Measurements from ENCODE around the gene PRKACA. TPM values are rescaled to one million over a fixed set of nuclear protein-coding genes. Genes with fewer than 3 reads are reported as not detected.
A peak's percentile ranks its signal among the peaks of the same experiment; 100 is the strongest.

PRKACA gene
- total RNA-seq, 4 donors from 2014 or later = 45.9 to 53.7 (median 49.2) TPM

DNA sequence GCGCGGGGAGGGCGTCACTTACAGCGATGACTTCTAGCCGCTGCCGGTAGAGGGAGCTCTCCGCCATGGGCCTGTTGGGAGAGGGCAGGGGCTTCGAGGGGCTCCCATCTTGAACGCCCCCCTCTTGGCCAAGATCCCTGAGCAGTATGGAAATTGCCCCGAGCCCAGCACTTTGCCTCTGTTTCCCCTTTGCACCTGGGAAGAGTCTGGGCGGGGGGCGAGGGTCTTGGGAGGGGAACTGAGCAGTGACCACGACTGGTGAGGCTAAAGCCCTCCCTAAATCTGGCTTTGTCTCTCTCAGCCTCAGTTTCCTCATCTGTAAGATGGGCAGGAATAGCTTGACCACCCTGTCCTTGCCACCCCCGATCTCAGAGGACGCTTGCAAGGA lies 58.5 kb downstream of the PRKACA start:
- DNase-seq (ENCODE audit: low spot score in 2 of 2) = peak in 1 of 2 donors; percentile 80
- TF ChIP-seq CTCF (IDR thresholded peaks at IDR 0.05) = no peak
- TF ChIP-seq POLR2A (IDR thresholded peaks at IDR 0.05) = no peak
- WGBS, 2 donors = 18 to 22% methylated on average over 15 of the region's 15 CpGs
- no peak overlapping the region for H3K4me3 ChIP-seq (ENCODE audit: low read depth, poor library complexity, severe bottlenecking)
- intact Hi-C loops (cut with DNase I; ENCODE audit: low total_unique reads) = loop anchor here (10.0 kb wide), 1 partner anchor 94 kb away; no protein-coding TSS in a partner anchor

DNA sequence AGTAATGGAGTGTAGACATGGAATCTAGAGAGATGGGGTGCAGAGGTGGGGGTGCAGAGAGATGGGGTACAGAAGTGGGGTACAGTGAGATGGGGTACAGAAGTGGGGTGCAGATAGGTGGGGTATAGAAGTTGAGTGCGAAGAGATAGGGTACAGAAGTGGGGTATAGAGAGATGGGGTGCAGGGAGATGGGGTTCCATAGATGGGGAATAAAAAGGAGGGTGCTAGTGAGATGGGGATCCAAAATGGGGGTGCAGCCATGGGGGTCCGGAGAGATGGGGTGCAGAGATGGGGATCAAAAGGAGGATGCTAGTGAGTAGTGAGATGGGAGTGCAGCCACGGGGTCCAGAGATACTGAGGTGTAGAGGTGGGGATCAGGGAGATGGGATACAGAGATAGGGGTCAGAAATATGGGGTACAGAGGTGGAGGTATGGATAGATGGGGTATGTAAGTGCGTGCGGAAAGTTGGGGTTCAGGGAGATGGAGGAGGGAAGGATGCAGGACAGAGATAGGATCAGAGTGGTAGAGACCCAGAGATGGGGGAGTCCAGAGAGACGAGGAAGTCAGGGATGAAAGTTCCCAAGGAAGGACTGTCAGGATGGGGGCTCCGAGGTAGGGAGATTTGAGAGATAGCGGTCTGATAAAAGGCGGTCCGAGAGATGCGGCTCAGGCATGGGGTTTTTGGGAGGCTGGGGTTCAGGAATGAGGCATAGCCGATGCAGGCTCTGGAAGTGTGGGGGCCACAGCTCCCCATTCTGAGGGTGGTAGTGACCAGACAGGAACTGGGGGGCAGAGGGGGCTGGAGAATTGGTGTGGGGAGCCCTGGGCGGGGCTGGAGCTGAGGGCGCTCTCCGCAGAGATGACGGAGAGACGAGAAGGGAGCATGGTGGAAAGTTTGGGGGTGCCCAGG lies 59.1 kb downstream of the PRKACA start:
- intact Hi-C loops (cut with DNase I; ENCODE audit: low total_unique reads) = loop anchor here (10.0 kb wide), 1 partner anchor 94 kb away; no protein-coding TSS in a partner anchor
- peak in 1 of 2 donors; percentile 74 for DNase-seq (ENCODE audit: low spot score in 2 of 2)
- WGBS, 2 donors = 18% methylated on average over 17 of the region's 17 CpGs
- H3K4me3 ChIP-seq (ENCODE audit: low read depth, poor library complexity, severe bottlenecking) = no peak overlapping the region
- TF ChIP-seq POLR2A (IDR thresholded peaks at IDR 0.05) (no peak), CTCF (IDR thresholded peaks at IDR 0.05) (no peak)

GRCh38 chr19:14056741-14057356 lies 60.7 kb downstream of the PRKACA start:
- TF ChIP-seq CTCF (IDR thresholded peaks at IDR 0.05) (no peak), POLR2A (IDR thresholded peaks at IDR 0.05) (no peak)
- H3K4me3 ChIP-seq (ENCODE audit: low read depth, poor library complexity, severe bottlenecking) = no peak overlapping the region
- DNase-seq (ENCODE audit: low spot score in 2 of 2) = no peak
- intact Hi-C loops (cut with DNase I; ENCODE audit: low total_unique reads) = loop anchor here (10.0 kb wide), 1 partner anchor 92 kb away; no protein-coding TSS in a partner anchor
- WGBS, 2 donors = 29 to 44% methylated on average over 14 to 18 of the region's 19 CpGs

- DNase-seq (ENCODE audit: low spot score in 2 of 2) = no peak
- no peak for TF ChIP-seq CTCF (IDR thresholded peaks at IDR 0.05)
- no peak for TF ChIP-seq POLR2A (IDR thresholded peaks at IDR 0.05)
- H3K4me3 ChIP-seq (ENCODE audit: low read depth, poor library complexity, severe bottlenecking) = no peak overlapping the region
- intact Hi-C loops (cut with DNase I; ENCODE audit: low total_unique reads) = loop anchor here (10.0 kb wide), 1 partner anchor 91 kb away; no protein-coding TSS in a partner anchor
- 94 to 98% methylated on average over 8 to 10 of the region's 10 CpGs for WGBS, 2 donors
Observed at GRCh38 chr19:14056069-14056666, 61.4 kb downstream of the PRKACA start.

DNA sequence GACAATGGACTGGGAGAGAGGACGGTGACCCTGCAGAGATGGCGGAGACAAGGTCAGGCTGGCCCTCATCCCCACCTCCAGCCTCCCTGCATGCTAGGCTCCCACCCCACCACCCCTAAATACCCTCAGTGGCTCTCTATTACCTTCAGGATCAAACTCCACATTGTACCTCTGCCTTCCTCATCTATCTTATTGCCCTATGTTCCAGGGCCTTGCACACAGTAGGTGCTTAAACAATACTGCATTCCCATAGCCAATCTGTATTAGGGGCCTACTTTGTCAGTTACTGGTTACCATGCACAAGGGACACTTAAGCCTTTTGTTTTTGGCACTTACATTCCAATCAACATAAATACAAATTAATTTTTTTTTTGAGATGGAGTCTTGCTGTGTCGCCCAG lies 62.2 kb downstream of the PRKACA start:
- TF ChIP-seq CTCF (IDR thresholded peaks at IDR 0.05) = no peak
- WGBS, 2 donors = 85 to 90% methylated on average over 3 of the region's 3 CpGs
- no peak overlapping the region for H3K4me3 ChIP-seq (ENCODE audit: low read depth, poor library complexity, severe bottlenecking)
- no peak for DNase-seq (ENCODE audit: low spot score in 2 of 2)
- intact Hi-C loops (cut with DNase I; ENCODE audit: low total_unique reads) = loop anchor here (10.0 kb wide), 1 partner anchor 91 kb away; no protein-coding TSS in a partner anchor
